HG03378 (cell line): ENCODE measurements around the gene SEC14L5.

Source experiments
- ATAC-seq: cut with Tn5 transposase; IDR thresholded peaks from one replicate; pipeline ENCODE4 v1.9.1; 2021; ENCODE audit warnings: mild to moderate bottlenecking, moderate library complexity; ENCODE audit not compliant: unreplicated experiment

The SEC14L5 gene

DNA sequence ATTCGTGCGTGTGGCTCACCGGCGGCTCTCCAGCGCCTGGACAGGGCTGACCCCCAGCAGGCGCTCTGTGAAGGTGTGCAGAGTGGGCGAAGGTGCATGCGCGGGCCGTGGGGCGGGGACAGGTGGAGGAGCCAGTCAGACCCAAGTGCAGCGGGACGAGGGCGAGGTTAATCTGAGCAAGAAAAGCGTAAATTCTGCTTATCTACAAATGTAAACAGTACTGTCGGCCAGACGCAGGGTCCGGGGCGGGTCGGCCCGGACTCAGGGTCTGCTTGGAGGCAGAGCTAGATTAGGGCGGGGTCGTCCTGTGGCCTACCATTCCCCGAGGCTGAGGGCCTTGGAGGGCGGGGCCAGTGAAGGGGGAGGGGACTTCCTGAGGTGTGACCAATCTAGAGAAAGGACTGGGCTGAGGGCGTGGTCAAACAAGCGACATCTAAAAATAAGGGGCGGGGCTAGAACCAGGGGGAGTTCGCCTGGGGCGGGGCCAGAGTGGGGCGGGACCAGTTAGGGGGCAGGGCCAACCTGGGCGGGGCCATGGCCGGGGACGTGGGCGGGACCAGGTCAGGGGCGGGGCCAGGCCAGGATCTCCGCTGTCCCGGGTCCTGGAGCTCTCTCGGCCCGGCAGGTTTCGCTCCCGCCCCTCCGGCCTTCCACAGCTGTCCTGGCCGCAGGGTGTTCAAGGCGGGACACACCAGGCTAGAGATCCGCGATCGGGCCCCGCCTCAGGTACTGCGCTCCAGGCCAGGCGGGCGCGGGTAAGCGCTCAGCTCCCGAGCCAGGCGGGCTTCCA lies at the start of gene SEC14L5:
Gene SEC14L5, plus strand, starts transcription at position 611 of the 790 bp plus-strand sequence. CDS start 994 bp downstream, outside the sequence.
- no peak for ATAC-seq

DNA sequence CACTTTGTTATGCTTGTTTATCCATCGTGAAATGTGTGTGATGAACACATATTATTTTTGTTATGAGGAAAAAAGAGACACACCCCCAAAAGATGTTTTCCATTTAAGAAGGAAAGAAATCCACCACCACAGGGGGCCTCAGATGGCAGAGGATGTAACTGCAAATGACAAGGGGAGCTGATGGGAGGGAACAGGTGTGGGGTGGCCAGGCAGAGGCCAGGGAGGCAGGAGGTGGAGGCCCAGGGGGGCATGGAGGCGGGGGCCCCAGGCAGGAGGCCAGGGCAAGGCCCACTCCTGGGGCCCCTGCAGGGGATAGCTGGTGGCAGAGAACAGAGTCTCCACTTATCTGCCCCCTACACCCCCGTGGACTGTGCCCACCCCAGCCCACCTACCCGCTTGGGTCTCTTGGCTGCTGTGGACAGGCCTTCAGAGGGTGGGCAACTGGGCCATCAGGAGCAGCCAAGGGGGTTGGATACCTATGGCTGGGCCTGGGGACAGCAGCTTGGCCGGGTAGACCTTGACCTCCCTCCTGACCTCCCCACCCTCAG lies 49.2 kb upstream of the SEC14L5 start:
- no peak for ATAC-seq

GRCh38 chr16:4909825-4910224 lies 48.3 kb upstream of the SEC14L5 start:
- ATAC-seq, result no peak

DNA sequence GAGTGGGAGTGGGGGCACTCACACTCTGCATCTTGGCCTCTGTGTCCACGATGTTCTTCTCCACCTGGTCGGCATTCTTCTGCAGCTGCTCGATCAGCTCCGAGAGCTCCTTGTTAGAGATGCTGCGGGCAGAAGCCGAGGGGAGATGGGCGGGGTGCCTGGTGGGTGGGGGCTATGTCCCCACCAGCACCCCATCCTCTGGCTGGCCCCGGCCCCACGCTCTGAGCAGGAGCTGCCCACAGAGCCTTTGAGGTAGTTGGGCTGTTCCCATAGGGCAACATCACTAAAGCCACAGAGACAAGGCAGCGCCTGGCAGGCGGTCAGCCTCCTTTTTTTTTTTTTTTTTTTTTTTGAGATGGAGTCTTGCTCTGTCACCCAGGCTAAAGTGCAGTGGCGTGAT lies 47.3 kb upstream of the SEC14L5 start:
- ATAC-seq, result no peak

GRCh38 chr16:4911970-4912386 lies 46.2 kb upstream of the SEC14L5 start:
- no peak for ATAC-seq

DNA sequence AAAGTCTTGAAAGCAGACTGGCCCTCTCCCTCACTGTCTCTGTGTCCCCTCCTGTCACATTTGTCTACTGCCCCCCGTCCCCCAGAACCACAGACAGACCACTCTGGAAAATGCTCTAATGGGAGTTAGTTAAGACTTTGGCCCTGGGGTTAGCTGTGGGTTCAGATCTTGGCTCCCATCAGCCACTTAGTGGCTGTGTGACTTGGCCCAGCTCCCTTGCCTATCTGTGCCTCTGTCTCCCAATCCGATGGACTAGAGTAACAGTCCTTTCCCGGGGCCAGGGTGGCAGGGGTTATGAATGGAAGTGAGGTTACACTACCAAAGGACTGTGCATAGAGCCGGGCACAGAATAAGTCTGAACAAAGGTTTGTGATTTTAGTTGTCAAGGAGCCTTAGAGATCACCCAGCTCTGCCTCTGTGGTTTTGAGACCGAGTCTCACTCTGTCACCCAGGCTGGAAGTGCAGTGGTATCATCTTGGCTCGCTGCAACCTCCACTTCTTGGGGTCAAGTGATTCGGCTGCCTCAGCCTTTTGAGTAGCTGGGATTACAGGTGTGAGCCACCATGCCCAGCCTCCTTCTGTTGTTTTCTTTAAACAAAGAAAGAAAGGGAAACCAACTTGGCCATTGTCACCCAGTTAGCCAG lies 44.9 kb upstream of the SEC14L5 start:
- ATAC-seq, result no peak

- ATAC-seq, result no peak
Observed at GRCh38 chr16:4913774-4914525, 44.2 kb upstream of the SEC14L5 start.

DNA sequence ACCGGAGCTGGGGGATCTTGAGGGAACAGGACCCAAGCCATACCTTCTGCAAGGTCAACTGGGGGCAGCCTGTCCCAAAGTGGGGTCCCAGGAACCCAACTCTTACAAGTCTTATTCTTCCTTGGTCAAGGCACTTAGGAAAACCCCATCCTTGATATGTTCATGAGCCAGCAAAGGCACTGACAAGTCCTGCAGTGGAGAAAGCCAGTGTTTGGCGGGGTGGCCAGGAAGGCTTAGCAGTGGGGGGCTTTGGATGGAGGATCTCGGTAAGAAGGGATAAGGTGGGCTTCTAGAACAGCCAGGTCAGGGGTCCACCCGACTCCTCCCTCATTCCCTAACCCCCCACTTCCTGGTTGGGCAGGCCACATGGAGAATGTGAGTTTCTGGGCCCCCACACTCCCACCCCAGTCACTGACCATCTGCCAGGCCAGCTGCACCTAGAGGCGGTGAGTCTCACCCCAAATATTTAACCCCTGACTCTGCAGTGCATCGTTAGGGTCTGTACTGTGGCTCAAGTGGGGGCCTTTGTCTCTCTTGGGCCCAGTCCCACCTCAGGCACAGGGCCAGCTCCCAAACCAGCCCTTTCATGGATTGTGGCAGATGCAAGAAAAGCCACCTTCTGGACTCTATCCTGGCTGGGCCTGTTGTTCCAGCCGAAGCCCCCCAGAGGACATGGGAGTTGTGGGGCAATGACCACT lies 43.5 kb upstream of the SEC14L5 start:
- ATAC-seq, result no peak

DNA sequence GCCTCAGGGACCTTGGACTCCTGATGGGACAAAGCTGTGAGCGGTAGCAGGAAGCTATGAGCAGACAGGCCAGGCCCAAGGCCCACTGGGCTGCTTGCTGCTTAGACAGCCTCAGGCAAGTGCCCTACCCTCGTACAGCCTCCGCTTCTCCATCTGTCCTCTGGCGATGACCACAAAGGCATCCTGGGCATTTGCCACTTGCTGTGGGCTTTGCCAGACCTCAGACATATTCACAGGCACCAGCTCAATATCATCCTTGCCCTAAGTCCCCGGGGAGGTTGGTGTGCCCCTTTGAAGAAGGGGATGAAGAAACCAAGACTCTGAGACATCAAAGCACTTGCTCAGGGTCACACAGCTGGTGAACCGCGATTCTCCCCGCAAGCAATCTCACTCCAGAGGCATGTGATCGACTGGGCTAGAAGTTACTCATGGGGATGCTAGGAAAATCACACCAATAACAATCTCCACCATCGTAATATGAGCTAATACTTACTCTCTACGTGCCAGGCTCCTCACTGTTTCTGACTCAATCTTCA lies 42.8 kb upstream of the SEC14L5 start:
- ATAC-seq, result no peak

- ATAC-seq, result no peak
Observed at GRCh38 chr16:4917117-4917516, 41.0 kb upstream of the SEC14L5 start.

- no peak for ATAC-seq
Observed at GRCh38 chr16:4918781-4919251, 39.3 kb upstream of the SEC14L5 start.

DNA sequence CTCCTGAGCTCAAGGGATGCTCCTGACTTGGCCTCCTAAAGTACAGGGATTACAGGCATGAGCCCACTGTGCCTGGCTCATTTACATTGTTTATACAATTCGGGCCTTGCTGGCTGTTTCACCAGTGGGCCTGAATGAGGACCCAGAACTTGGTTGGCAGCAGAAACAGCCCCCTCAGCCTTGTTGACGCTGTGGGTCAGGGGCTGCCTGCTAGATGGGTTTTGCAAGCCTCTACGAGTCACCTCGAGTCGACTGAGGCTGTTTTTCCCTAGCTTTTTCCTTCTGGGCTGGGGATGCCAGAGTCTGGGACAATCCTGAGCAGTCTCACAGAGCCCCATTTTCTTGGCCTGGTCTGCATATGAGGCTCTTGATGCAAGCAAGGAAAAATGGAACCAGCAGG lies 37.3 kb upstream of the SEC14L5 start:
- no peak for ATAC-seq

GRCh38 chr16:4922721-4923342 lies 35.3 kb upstream of the SEC14L5 start:
- no peak for ATAC-seq

DNA sequence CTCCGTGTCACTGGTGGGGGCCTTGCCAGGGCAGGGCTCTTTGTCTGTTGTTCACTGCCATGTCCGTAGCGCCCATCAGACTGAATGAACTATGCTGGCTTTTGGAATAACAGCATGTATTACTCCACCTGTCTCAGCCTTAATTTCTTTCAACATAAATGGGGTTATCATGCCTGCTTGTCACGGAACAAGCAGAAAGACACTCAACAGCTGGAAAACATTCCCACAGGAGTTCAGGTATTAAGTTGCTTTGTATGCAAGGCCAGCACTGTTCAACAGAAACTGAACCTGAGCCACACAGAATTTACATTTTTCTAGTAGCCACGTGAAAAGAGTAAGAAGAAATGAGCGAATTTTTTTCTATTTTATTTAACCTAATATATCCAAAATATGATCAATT lies 34.3 kb upstream of the SEC14L5 start:
- ATAC-seq, result no peak

GRCh38 chr16:4924593-4925292 lies 33.4 kb upstream of the SEC14L5 start:
- no peak for ATAC-seq

DNA sequence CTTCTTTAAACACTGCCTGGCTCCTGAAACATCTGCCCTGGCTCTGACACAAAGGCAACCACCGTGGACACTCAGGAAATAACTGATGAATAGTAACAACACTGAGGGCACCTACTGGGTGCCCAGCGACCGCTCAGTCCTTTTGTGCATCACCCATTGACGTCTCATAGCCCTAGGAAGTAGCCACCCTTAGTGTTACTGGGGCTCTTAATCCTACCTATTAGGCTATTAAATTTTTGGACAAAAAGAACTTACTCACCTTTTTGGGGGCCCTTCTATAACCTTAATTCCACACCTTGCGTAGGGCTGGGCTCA lies 32.9 kb upstream of the SEC14L5 start:
- ATAC-seq, result no peak

DNA sequence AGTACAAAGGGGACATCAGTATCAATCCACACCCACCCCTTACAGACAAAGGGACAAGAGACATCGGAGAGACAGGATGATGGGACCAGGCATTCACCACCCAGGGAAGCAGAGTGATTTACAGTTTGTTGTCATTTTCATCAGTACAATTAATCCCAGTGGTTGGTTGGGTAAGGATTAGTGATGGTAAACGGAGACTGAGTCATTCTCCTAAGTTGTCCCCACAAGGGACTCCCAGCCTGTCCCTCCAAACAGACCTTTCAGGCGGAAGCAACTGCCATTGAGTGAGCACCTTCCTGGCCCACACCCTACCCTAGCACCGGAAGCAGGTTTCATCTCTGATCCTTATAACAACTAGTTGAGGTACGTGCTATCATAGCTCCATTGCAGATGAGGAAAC lies 32.3 kb upstream of the SEC14L5 start:
- ATAC-seq, result no peak

DNA sequence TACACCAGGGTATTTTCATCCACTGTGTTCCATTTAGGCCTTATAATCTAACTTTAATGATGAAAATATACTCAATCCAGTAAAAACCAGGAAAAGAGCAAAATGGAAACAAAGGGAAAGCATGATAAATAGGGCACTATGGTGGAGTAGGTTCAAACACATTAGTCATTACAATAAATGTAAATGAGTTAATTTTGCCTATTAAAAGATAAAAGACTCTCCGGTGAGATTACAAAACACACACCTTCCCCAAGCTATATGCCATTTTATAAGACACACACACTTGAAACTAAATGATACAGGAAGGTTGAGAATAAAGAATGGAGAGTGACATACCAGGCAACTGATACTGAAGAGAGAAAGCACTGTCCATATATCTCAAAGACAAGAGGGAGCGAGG lies 31.2 kb upstream of the SEC14L5 start:
- ATAC-seq, result no peak

GRCh38 chr16:4927661-4928060 lies 30.5 kb upstream of the SEC14L5 start:
- no peak for ATAC-seq

DNA sequence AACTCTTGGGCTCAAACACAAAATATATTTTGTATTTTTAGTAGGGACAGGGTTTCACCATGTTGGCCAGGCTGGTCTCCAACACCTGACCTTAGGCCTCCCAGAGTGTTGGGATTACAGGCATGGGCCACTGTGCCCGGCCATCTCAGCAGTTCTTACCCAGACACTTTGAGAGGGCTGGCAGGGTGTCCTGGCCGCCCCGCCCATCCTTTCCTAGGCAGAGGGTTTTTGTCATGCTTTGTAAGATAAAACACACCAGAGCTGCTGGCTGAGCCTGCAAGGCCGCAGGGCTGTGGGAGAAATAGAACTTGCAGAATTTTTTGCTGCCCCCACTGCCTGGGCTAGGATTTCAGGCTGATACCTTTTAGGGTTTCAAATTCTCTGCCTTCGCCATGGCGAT lies 29.9 kb upstream of the SEC14L5 start:
- no peak for ATAC-seq
